ENCODE data around the gene CLDN9. TPM values are rescaled to one million over a fixed set of nuclear protein-coding genes. Genes with fewer than 3 reads are reported as not detected.

Gene CLDN9
- total RNA-seq, 1 donor from 2014 or later = 3.5 TPM

DNA sequence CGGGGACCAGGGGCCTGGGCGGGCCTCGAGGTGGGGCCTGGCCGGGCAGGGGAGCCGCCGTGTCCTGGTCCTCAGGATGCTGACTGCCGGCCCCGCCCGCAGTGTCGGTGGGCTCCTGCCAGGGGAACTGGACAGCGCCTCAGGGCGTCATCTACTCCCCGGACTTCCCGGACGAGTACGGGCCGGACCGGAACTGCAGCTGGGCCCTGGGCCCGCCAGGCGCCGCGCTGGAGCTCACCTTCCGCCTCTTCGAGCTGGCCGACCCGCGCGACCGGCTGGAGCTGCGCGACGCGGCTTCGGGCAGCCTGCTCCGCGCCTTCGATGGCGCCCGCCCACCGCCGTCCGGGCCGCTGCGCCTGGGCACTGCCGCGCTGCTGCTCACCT is 45.9 kb upstream of the CLDN9 start:
- no peak for DNase-seq (ENCODE audit: low read depth)
- no peak for TF ChIP-seq CTCF (conservative IDR thresholded peaks at IDR 0.05; ENCODE audit: low read depth, low read length)
- peak overlapping the region; percentile 19 for H3K4me3 ChIP-seq (ENCODE audit: low read depth, low read length)

DNA sequence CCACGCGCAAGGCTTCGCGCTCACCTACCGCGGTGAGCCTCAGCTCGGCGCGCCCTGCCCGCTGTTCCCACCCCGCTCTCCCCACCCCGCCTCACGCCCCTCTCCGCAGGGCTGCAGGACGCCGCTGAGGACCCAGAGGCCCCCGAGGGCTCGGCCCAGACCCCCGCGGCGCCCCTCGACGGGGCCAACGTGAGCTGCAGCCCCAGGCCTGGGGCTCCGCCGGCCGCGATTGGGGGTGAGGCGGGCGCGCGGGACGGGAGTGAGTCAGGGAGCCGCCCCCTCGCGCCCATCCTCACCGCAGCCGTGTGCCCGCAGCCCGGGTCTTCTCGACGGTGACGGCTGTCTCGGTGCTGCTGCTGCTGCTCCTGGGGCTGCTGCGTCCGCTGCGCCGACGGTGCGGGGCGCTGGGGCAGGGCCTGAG is 45.5 kb upstream of the CLDN9 start:
- TF ChIP-seq CTCF (conservative IDR thresholded peaks at IDR 0.05; ENCODE audit: low read depth, low read length) = no peak
- DNase-seq (ENCODE audit: low read depth) = no peak
- H3K4me3 ChIP-seq (ENCODE audit: low read depth, low read length) = no peak overlapping the region

DNA sequence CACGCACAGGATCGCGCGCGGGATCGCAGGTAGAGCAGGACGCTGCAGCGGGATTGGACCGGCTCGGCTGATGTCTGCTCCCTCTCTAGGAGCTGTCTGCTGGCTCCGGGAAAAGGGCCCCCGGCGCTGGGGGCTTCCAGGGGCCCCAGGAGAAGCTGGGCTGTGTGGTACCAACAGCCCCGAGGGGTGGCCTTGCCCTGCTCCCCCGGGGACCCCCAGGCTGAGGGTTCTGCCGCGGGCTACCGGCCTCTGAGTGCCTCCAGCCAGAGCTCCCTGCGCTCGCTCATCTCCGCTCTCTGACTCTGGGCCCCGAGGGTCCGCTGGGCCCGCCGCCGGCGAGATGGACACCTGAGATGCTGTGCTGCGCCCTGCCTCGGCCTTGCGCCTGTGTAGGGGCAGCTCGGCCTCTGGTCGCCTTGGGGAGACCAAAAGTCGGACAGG is 45.0 kb upstream of the CLDN9 start:
- no peak overlapping the region for H3K4me3 ChIP-seq (ENCODE audit: low read depth, low read length)
- no peak for DNase-seq (ENCODE audit: low read depth)
- no peak for TF ChIP-seq CTCF (conservative IDR thresholded peaks at IDR 0.05; ENCODE audit: low read depth, low read length)

DNA sequence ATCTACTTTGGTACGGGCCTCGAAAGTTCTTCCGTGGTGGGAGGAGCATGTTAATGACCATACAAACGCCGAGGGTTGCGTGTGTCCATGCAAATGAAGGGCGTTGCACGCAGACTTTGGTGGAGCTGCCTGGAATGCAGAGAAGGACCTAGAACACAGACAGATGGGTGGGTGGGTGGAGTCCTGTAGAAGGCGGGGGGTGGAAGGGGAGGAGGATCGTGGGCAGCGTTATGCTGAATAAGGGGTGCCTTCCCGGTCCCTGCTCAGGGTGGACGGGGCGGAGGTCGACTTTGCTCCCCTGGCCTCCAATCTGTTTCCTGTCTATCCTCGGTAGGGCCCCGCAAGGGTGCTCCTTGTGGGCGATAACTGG is 44.4 kb upstream of the CLDN9 start:
- no peak for DNase-seq (ENCODE audit: low read depth)
- no peak for TF ChIP-seq CTCF (conservative IDR thresholded peaks at IDR 0.05; ENCODE audit: low read depth, low read length)
- H3K4me3 ChIP-seq (ENCODE audit: low read depth, low read length) = peak overlapping the region; percentile 82

DNA sequence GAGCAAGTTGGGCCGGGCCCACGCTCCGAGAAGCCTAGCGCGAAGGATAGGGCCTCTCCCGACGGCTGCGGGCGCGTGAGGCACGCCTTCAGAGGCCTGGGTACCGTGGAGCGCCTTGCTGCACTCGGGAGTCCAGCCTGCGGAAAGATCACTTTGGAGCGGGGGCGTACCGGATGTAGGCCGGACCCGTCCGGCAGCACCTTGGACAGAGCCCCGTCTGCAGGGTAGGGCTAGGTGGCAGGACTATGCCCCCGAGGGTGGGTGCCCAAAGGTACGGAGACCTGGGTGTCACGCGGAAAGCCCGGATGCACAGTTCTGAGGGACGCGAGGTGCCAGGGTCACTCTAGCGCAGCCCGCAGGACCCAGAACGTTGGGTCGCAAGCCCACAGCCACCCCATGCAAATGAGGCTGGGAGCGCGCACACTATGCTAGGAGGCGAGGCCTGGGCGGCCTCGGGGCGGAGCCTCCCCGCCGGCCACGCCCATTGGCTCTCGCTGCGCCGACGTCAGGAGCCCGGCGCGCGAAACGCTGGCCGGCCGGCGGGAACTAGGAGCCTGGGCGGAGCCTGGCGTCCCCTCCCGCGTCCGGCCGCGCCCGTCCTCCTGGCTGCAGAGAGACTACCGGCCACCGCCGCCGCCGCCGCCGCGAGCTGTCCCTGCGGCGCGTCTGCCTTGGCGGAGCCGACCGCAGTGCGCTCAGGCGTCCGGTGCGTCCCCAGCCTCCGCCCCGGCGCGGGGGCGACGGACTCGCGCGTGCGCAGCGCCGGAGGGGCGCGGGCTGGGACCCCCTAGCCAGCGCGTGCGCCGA is 43.8 kb upstream of the CLDN9 start, which contains the start of gene PAQR4:
Gene PAQR4 (plus strand): TSS at position 611 of the 807 bp plus-strand sequence. CDS start 327 bp downstream, outside the sequence.
- H3K4me3 ChIP-seq (ENCODE audit: low read depth, low read length) = peak within 1 kb of the TSS; percentile 82
- TF ChIP-seq CTCF (conservative IDR thresholded peaks at IDR 0.05; ENCODE audit: low read depth, low read length) = no peak
- DNase-seq (ENCODE audit: low read depth) = peak; percentile 25

DNA sequence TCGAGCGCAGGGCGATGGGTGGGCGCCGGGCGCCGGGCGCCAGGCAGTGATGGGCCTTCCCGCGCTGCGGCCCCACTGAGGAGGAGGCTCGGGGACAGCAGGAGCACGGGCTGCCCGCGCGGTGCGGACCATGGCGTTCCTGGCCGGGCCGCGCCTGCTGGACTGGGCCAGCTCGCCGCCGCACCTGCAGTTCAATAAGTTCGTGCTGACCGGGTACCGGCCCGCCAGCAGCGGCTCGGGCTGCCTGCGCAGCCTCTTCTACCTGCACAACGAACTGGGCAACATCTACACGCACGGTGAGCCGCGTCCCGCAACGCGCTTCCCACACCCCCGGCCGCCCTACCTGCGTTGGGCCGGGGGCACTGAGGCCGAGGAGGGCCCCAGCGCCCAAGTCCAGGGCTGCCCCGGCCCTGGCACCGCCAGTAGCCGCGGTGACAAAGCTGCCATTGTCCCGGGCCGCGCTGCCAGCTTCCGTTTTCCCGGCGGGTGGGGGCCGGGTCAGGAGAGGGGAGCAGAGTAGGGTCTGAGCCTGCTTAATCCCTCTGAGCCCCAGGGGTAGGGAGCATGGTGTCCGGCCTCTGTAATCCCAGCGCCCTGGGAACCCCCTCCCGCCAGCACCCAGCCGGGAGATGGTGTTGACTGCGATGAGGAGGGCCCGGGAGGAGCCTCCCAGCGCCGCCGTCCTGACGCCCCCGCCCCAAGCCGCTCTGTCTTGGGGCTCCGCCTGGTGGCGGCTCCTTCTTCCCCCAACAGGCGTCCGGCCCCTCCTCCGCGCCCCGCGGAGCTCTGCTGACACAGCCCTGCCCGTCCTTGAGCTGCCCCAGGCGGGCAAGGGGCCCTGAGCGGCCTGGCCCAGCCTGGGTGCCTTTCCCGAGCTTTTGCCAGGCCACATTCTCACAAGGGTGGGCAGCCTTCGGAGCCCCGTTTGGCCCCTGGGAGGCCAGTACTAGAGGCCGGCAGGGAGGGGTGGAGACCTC is 42.9 kb upstream of the CLDN9 start:
- H3K4me3 ChIP-seq (ENCODE audit: low read depth, low read length) = peak overlapping the region; percentile 82
- peak; percentile 54 for TF ChIP-seq CTCF (conservative IDR thresholded peaks at IDR 0.05; ENCODE audit: low read depth, low read length)
- no peak for DNase-seq (ENCODE audit: low read depth)
